Measurements from ENCODE around the gene ZNF48. TPM values are rescaled to one million over a fixed set of nuclear protein-coding genes. Genes with fewer than 3 reads are reported as not detected.

Gene ZNF48
- polyA plus RNA-seq, 1 donor (not counting 4 experiments of a cell fraction or from before 2014, with no cell fraction given): 4.3 TPM

- Histone ChIP-seq H2AFZ (ENCODE audit: control insufficient read depth, low read length) (no peak overlapping the region), H3K27ac (ENCODE audit: control insufficient read depth, insufficient read depth, low read length) (no peak overlapping the region), H3K79me2 (ENCODE audit: control insufficient read depth, insufficient read depth, low read length) (peaks cover 43% of the 10 kb centered on the region)
Measured at GRCh38 chr16:30358577-30358936, 36.7 kb upstream of the ZNF48 start.

GRCh38 chr16:30358990-30359870 lies 36.0 kb upstream of the ZNF48 start:
- Histone ChIP-seq H3K27ac (ENCODE audit: control insufficient read depth, insufficient read depth, low read length) (no peak overlapping the region), H3K4me2 (ENCODE audit: control insufficient read depth, extremely low read depth, insufficient read depth, low read depth, low read length) (no peak overlapping the region), H3K79me2 (ENCODE audit: control insufficient read depth, insufficient read depth, low read length) (peaks cover 41% of the 10 kb centered on the region), H2AFZ (ENCODE audit: control insufficient read depth, low read length) (no peak overlapping the region), H3K9ac (ENCODE audit: control insufficient read depth, extremely low read depth, insufficient read depth, low read length) (no peak overlapping the region), H3K9me1 (ENCODE audit: control insufficient read depth, extremely low read depth, insufficient read depth, low read length) (no peaks in the 10 kb centered on the region), H3K27me3 (ENCODE audit: control insufficient read depth, extremely low read depth, insufficient read depth, low read length) (no peaks in the 10 kb centered on the region), H3K9me3 (ENCODE audit: control insufficient read depth, low read depth, low read length) (no peaks in the 10 kb centered on the region), H3K4me1 (ENCODE audit: control insufficient read depth, extremely low read depth, insufficient read depth, low read length) (peaks cover 11% of the 10 kb centered on the region), H4K20me1 (ENCODE audit: control insufficient read depth, extremely low read depth, insufficient read depth, low read length) (no peaks in the 10 kb centered on the region), H3K36me3 (ENCODE audit: control insufficient read depth in 2 of 2, extremely low read depth in 1 of 2, insufficient read depth in 2 of 2, low read length in 2 of 2) (peaks cover 25 to 29% of the 10 kb centered on the region in 2 experiments), H3K4me3 (ENCODE audit: control insufficient read depth in 2 of 3, extremely low read depth in 1 of 3, insufficient read depth in 2 of 3, low read depth in 1 of 3, low read length in 3 of 3) (no peak overlapping the region)
- no peak for FAIRE-seq
- TF ChIP-seq EZH2 (IDR thresholded peaks at IDR 0.05; ENCODE audit: low read length) (no peak), CTCF (optimal IDR thresholded peaks at IDR 0.05 in 1 of 3, IDR thresholded peaks at IDR 0.05 in 1 of 3, conservative IDR thresholded peaks at IDR 0.05 in 1 of 3; ENCODE audit: extremely low read depth in 1 of 3, insufficient read depth in 2 of 3, low read length in 3 of 3) (no peak)
- dilution Hi-C loops (cut with MboI; ENCODE audit: extremely low pct_ligation_motif_present, low sequenced_read_pairs): no loop called here
- DNase-seq (ENCODE audit: low read depth, low spot score): no peak

More at GRCh38 chr16:30358577-30358936, 36.7 kb upstream of the ZNF48 start:
- FAIRE-seq (no peak), DNase-seq (ENCODE audit: low read depth, low spot score) (no peak)
- Histone ChIP-seq H3K27me3 (ENCODE audit: control insufficient read depth, extremely low read depth, insufficient read depth, low read length) (no peaks in the 10 kb centered on the region), H3K9ac (ENCODE audit: control insufficient read depth, extremely low read depth, insufficient read depth, low read length) (no peak overlapping the region), H3K9me3 (ENCODE audit: control insufficient read depth, low read depth, low read length) (no peaks in the 10 kb centered on the region), H3K4me3 (ENCODE audit: control insufficient read depth in 2 of 3, extremely low read depth in 1 of 3, insufficient read depth in 2 of 3, low read depth in 1 of 3, low read length in 3 of 3) (no peak overlapping the region), H3K36me3 (ENCODE audit: control insufficient read depth in 2 of 2, extremely low read depth in 1 of 2, insufficient read depth in 2 of 2, low read length in 2 of 2) (peaks cover 25 to 29% of the 10 kb centered on the region in 2 experiments), H3K9me1 (ENCODE audit: control insufficient read depth, extremely low read depth, insufficient read depth, low read length) (no peaks in the 10 kb centered on the region), H3K4me2 (ENCODE audit: control insufficient read depth, extremely low read depth, insufficient read depth, low read depth, low read length) (no peak overlapping the region), H4K20me1 (ENCODE audit: control insufficient read depth, extremely low read depth, insufficient read depth, low read length) (no peaks in the 10 kb centered on the region), H3K4me1 (ENCODE audit: control insufficient read depth, extremely low read depth, insufficient read depth, low read length) (peaks cover 16% of the 10 kb centered on the region)
- TF ChIP-seq CTCF (optimal IDR thresholded peaks at IDR 0.05 in 1 of 3, IDR thresholded peaks at IDR 0.05 in 1 of 3, conservative IDR thresholded peaks at IDR 0.05 in 1 of 3; ENCODE audit: extremely low read depth in 1 of 3, insufficient read depth in 2 of 3, low read length in 3 of 3) (no peak), EZH2 (IDR thresholded peaks at IDR 0.05; ENCODE audit: low read length) (no peak)
- dilution Hi-C loops (cut with MboI; ENCODE audit: extremely low pct_ligation_motif_present, low sequenced_read_pairs): no loop called here
